ENCODE measurements around the gene SLPI. TPM values are rescaled to one million over a fixed set of nuclear protein-coding genes. Genes with fewer than 3 reads are reported as not detected.

The SLPI gene
- total RNA-seq, 2 experiments from 2014 or later = not detected

DNA sequence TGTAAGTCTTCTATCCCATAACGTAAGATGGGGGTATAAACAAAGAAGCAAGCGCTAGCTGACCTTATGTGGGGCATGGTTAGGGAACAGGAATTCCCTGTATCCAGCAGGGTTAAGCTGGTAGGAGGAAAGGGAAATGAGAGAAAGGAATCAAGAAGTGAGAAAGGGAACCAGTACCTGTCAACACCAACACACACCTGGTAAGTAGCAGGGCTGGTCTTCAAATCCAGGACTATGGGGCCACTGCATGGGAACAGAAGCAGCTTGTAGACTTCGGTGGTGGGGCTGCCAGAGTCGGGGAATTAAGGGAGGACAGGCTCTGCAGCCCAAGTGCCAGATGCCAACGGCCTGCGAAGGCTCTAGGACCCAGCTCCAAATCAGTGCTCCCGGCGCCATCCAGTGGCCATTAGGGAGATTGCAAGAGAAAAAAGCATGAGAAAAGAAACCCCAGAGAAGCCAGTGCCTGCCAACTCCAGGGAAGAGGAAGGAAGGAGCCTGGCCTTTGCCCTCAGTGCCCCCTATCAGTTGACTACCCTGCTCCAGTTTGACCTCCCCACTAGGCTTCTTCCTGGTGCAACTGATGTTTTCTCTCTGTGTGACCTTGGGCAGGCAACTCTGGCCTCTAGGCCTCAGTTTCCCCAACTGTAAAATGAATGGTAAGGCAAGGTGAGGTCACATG lies 36.5 kb upstream of the SLPI start:
- H3K4me1 ChIP-seq (ENCODE audit: insufficient read depth, low read length, poor library complexity, severe bottlenecking) = no peaks in the 10 kb centered on the region
- H4K20me1 ChIP-seq (ENCODE audit: insufficient read depth, low read length) = no peaks in the 10 kb centered on the region
- H3K9me3 ChIP-seq (ENCODE audit: low read length) = no peaks in the 10 kb centered on the region
- no peak overlapping the region for H2AFZ ChIP-seq (ENCODE audit: low read length)
- CTCF ChIA-PET (ENCODE audit: unreplicated experiment) = no interaction called here
- no peak overlapping the region for H3K4me3 ChIP-seq (ENCODE audit: low read depth, low read length, poor library complexity, severe bottlenecking)
- POLR2A ChIA-PET = interaction anchor here (1.1 kb wide), 1 partner anchor 474 kb away, joined by 5 read pairs; no protein-coding TSS in a partner anchor
- TF ChIP-seq EZH2phosphoT487 (IDR thresholded peaks at IDR 0.05; ENCODE audit: borderline replicate concordance, low read depth, low read length) = no peak
- TF ChIP-seq, protein P1, sequence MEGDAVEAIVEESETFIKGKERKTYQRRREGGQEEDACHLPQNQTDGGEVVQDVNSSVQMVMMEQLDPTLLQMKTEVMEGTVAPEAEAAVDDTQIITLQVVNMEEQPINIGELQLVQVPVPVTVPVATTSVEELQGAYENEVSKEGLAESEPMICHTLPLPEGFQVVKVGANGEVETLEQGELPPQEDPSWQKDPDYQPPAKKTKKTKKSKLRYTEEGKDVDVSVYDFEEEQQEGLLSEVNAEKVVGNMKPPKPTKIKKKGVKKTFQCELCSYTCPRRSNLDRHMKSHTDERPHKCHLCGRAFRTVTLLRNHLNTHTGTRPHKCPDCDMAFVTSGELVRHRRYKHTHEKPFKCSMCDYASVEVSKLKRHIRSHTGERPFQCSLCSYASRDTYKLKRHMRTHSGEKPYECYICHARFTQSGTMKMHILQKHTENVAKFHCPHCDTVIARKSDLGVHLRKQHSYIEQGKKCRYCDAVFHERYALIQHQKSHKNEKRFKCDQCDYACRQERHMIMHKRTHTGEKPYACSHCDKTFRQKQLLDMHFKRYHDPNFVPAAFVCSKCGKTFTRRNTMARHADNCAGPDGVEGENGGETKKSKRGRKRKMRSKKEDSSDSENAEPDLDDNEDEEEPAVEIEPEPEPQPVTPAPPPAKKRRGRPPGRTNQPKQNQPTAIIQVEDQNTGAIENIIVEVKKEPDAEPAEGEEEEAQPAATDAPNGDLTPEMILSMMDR (conservative IDR thresholded peaks at IDR 0.05; ENCODE audit: low read length) = peak; percentile 86
- H3K9me2 ChIP-seq (ENCODE audit: insufficient read depth, low read length) = no peaks in the 10 kb centered on the region
- intact Hi-C loops (cut with micrococcal nuclease; ENCODE audit: unreplicated experiment) = no loop called here
- no peak overlapping the region for H3K27ac ChIP-seq (ENCODE audit: low read depth, low read length, poor library complexity, severe bottlenecking)
- no peak overlapping the region for H3K4me2 ChIP-seq (ENCODE audit: low read length)
- no TSS peak for BruUV-seq (replicated peaks)
- H3K36me3 ChIP-seq (ENCODE audit: insufficient read depth, low read length) = no peaks in the 10 kb centered on the region
- peak; percentile 53 for DNase-seq (ENCODE audit: low spot score)
- no peaks in the 10 kb centered on the region for H3K79me2 ChIP-seq (ENCODE audit: insufficient read depth, low read depth, low read length)

DNA sequence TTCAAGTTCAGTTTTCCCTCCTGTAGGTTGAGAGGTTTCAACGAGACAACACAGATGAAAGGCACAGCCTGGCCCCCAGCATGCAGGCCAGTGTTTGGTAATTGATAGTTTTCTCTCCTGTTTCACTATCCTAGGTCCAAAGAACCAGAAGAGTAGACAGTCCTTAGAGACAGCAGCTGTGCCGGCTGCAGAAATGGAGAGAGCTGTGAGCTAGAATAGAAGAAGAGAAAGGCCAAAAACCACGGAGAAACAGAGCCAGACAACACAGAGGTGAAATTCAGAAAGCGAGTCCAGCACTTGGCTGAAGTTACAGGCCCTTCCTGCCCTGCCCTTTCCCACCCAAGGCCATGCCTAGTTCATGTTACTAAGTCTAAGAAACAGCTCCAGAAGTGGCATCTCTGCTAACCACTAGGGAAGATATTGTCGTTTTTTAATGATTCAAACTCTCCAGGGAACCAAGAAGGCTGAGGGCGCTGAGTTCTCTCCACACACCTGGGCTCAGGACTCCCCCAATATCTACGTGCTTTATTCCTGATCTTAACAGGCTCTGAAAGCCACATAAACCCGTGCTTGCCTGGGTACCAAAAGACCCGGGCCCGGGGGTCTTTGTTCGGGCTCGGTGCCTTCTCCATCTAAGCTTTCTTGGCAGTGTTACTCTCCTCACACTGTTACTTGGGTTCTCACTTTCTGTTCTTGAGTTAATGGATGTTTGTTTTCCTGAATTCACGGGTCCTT lies 35.7 kb upstream of the SLPI start:
- no peaks in the 10 kb centered on the region for H3K4me1 ChIP-seq (ENCODE audit: insufficient read depth, low read length, poor library complexity, severe bottlenecking)
- H3K9me3 ChIP-seq (ENCODE audit: low read length) = no peaks in the 10 kb centered on the region
- no TSS peak for BruUV-seq (replicated peaks)
- no peaks in the 10 kb centered on the region for H3K79me2 ChIP-seq (ENCODE audit: insufficient read depth, low read depth, low read length)
- POLR2A ChIA-PET = no interaction called here
- H3K36me3 ChIP-seq (ENCODE audit: insufficient read depth, low read length) = no peaks in the 10 kb centered on the region
- no peak for DNase-seq (ENCODE audit: low spot score)
- no peak overlapping the region for H3K4me3 ChIP-seq (ENCODE audit: low read depth, low read length, poor library complexity, severe bottlenecking)
- H3K27ac ChIP-seq (ENCODE audit: low read depth, low read length, poor library complexity, severe bottlenecking) = no peak overlapping the region
- no peak overlapping the region for H3K4me2 ChIP-seq (ENCODE audit: low read length)
- H2AFZ ChIP-seq (ENCODE audit: low read length) = no peak overlapping the region
- H3K9me2 ChIP-seq (ENCODE audit: insufficient read depth, low read length) = no peaks in the 10 kb centered on the region
- TF ChIP-seq, protein P1 (conservative IDR thresholded peaks at IDR 0.05; ENCODE audit: low read length) = no peak
- TF ChIP-seq EZH2phosphoT487 (IDR thresholded peaks at IDR 0.05; ENCODE audit: borderline replicate concordance, low read depth, low read length) = no peak
- CTCF ChIA-PET (ENCODE audit: unreplicated experiment) = no interaction called here
- H4K20me1 ChIP-seq (ENCODE audit: insufficient read depth, low read length) = no peaks in the 10 kb centered on the region
- intact Hi-C loops (cut with micrococcal nuclease; ENCODE audit: unreplicated experiment) = no loop called here

- Histone ChIP-seq H3K79me2 (ENCODE audit: insufficient read depth, low read depth, low read length) (no peaks in the 10 kb centered on the region), H4K20me1 (ENCODE audit: insufficient read depth, low read length) (no peaks in the 10 kb centered on the region), H3K36me3 (ENCODE audit: insufficient read depth, low read length) (no peaks in the 10 kb centered on the region), H3K27ac (ENCODE audit: low read depth, low read length, poor library complexity, severe bottlenecking) (no peak overlapping the region), H3K9me3 (ENCODE audit: low read length) (no peaks in the 10 kb centered on the region), H3K9me2 (ENCODE audit: insufficient read depth, low read length) (no peaks in the 10 kb centered on the region), H3K4me3 (ENCODE audit: low read depth, low read length, poor library complexity, severe bottlenecking) (no peak overlapping the region), H3K4me2 (ENCODE audit: low read length) (no peak overlapping the region), H3K4me1 (ENCODE audit: insufficient read depth, low read length, poor library complexity, severe bottlenecking) (no peaks in the 10 kb centered on the region), H2AFZ (ENCODE audit: low read length) (no peak overlapping the region)
- DNase-seq (ENCODE audit: low spot score) = no peak
- BruUV-seq (replicated peaks) = no TSS peak
- intact Hi-C loops (cut with micrococcal nuclease; ENCODE audit: unreplicated experiment) = no loop called here
- CTCF ChIA-PET (ENCODE audit: unreplicated experiment) = no interaction called here
- no peak for TF ChIP-seq EZH2phosphoT487 (IDR thresholded peaks at IDR 0.05; ENCODE audit: borderline replicate concordance, low read depth, low read length)
- TF ChIP-seq, protein P1 (conservative IDR thresholded peaks at IDR 0.05; ENCODE audit: low read length) = no peak
- POLR2A ChIA-PET = no interaction called here
Observed at GRCh38 chr20:45288860-45289259, 34.5 kb upstream of the SLPI start.

Data from OCI-LY7 (cell line).